ENCODE data around the gene CCDC90B.
"Not testable (repeated sequence)": the region's sequence is repeated elsewhere in the genome, so short reads cannot be mapped to it uniquely, and the experiment has no call there.

CCDC90B gene

GRCh38 chr11:83285151-83285770, 906 bp downstream of the CCDC90B start:
- no peak for DNase-seq

- no peak for DNase-seq
These were observed 1.5 kb downstream of the CCDC90B start for GRCh38 chr11:83284501-83285150.

GRCh38 chr11:83282084-83282716, 4.0 kb downstream of the CCDC90B start:
- peak; percentile 20 for DNase-seq

- DNase-seq: peak; percentile 41
These were observed 5.9 kb downstream of the CCDC90B start for GRCh38 chr11:83280256-83280655.

GRCh38 chr11:83278351-83278750, 7.8 kb downstream of the CCDC90B start:
- peak; percentile 56 for DNase-seq

- no peak for DNase-seq
These were observed 10.1 kb downstream of the CCDC90B start for GRCh38 chr11:83275888-83276641.

- DNase-seq: peak; percentile 73
These were observed 13.5 kb downstream of the CCDC90B start for GRCh38 chr11:83272627-83273026.

GRCh38 chr11:83271734-83272133, 14.4 kb downstream of the CCDC90B start:
- not testable (repeated sequence) for DNase-seq

- DNase-seq: not testable (repeated sequence)
These were observed 17.1 kb downstream of the CCDC90B start for GRCh38 chr11:83269080-83269479.

- DNase-seq: no peak
These were observed 20.8 kb downstream of the CCDC90B start for GRCh38 chr11:83265331-83265730.

GRCh38 chr11:83259559-83259958, 26.6 kb downstream of the CCDC90B start:
- DNase-seq: no peak

GRCh38 chr11:83257761-83258168, 28.4 kb downstream of the CCDC90B start:
- DNase-seq: peak; percentile 21

- DNase-seq: no peak
These were observed 29.4 kb downstream of the CCDC90B start for GRCh38 chr11:83256602-83257340.

GRCh38 chr11:83255366-83255765, 30.8 kb downstream of the CCDC90B start:
- DNase-seq: no peak

GRCh38 chr11:83252941-83253340, 33.2 kb downstream of the CCDC90B start:
- no peak for DNase-seq

GRCh38 chr11:83252266-83252665, 33.9 kb downstream of the CCDC90B start:
- DNase-seq: no peak

GRCh38 chr11:83249972-83250593, 36.1 kb downstream of the CCDC90B start:
- peak; percentile 42 for DNase-seq

GRCh38 chr11:83249445-83249844, 36.7 kb downstream of the CCDC90B start:
- DNase-seq: no peak

- peak; percentile 67 for DNase-seq
These were observed 44.7 kb downstream of the CCDC90B start for GRCh38 chr11:83241291-83241946.

- DNase-seq: no peak
These were observed 48.1 kb downstream of the CCDC90B start for GRCh38 chr11:83238111-83238510.

GRCh38 chr11:83235825-83236224, 50.3 kb downstream of the CCDC90B start:
- DNase-seq: no peak

GRCh38 chr11:83223457-83223856, 62.7 kb downstream of the CCDC90B start:
- DNase-seq: no peak
